Mesendoderm (in vitro differentiated cells): ENCODE data around the gene EHD3.

Experiments
- DNase-seq: peaks from one replicate; pipeline ENCODE4 v3.0.0; 2013
- H2AK5ac ChIP-seq: 2 replicates; pipeline ENCODE4 v1.6.1; 2013; ENCODE audit warnings: low read length, inconsistent platforms
- H2BK120ac ChIP-seq: 2 replicates; pipeline ENCODE4 v1.6.1; 2013; ENCODE audit warnings: low read depth, mild to moderate bottlenecking, low read length, moderate library complexity, mixed read lengths
- H2BK15ac ChIP-seq: replicated peaks from 2 replicates; pipeline ENCODE4 v1.6.1; 2013; ENCODE audit warnings: low read depth, mild to moderate bottlenecking, moderate library complexity
- H2BK5ac ChIP-seq: 2 replicates; pipeline ENCODE4 v1.6.1; 2013; ENCODE audit warnings: low read length, inconsistent platforms
- H3K18ac ChIP-seq: 2 replicates; pipeline ENCODE4 v1.6.1; 2013; ENCODE audit warnings: mild to moderate bottlenecking, low read length, mixed read lengths
- H3K23ac ChIP-seq: one replicate; pipeline ENCODE4 v1.6.1; 2013; ENCODE audit warnings: low read length
- H3K27ac ChIP-seq: 2 replicates; pipeline ENCODE4 v1.5.1; 2013; ENCODE audit warnings: low read depth, mild to moderate bottlenecking, inconsistent platforms, low read length, moderate library complexity
- H3K27me3 ChIP-seq: 2 replicates; pipeline ENCODE4 v1.6.1; 2013; ENCODE audit warnings: low read length, control low read depth, mild to moderate bottlenecking, inconsistent platforms; ENCODE audit not compliant: insufficient read depth, poor library complexity
- H3K36me3 ChIP-seq: 2 replicates; pipeline ENCODE4 v1.6.1; 2013; ENCODE audit warnings: low read length, inconsistent platforms; ENCODE audit not compliant: control insufficient read depth, insufficient read depth
- H3K4ac ChIP-seq: one replicate; pipeline ENCODE4 v1.6.1; 2013; ENCODE audit warnings: low read depth, mild to moderate bottlenecking, low read length, moderate library complexity
- H3K4me1 ChIP-seq: 2 replicates; pipeline ENCODE4 v1.6.1; 2013; ENCODE audit warnings: low read depth, low read length, inconsistent platforms; ENCODE audit not compliant: control insufficient read depth
- H3K4me2 ChIP-seq: 2 replicates; pipeline ENCODE4 v1.6.1; 2013; ENCODE audit warnings: low read length
- H3K4me3 ChIP-seq: 2 replicates; pipeline ENCODE4 v1.5.1; 2013; ENCODE audit warnings: mild to moderate bottlenecking, low read length
- H3K56ac ChIP-seq: one replicate; pipeline ENCODE4 v1.6.1; 2013; ENCODE audit warnings: low read length
- H3K79me1 ChIP-seq: 2 replicates; pipeline ENCODE4 v1.6.1; 2013; ENCODE audit warnings: low read length, inconsistent platforms
- H3K79me2 ChIP-seq: 2 replicates; pipeline ENCODE4 v1.6.1; 2013; ENCODE audit warnings: mild to moderate bottlenecking, low read length; ENCODE audit not compliant: control insufficient read depth, insufficient read depth
- H3K9ac ChIP-seq: 2 replicates; pipeline ENCODE4 v1.6.1; 2013; ENCODE audit warnings: low read length, inconsistent platforms
- H4K5ac ChIP-seq: one replicate; pipeline ENCODE4 v1.6.1; 2013; ENCODE audit warnings: low read length
- H4K8ac ChIP-seq: one replicate; pipeline ENCODE4 v1.6.1; 2013; ENCODE audit warnings: low read depth, mild to moderate bottlenecking, control low read depth, low read length, moderate library complexity
- WGBS: extraction: QIAGEN DNeasy Blood & Tissue Kit; methylation state at CpG from one replicate; pipeline ENCODE4 v1.1.7; 2013; ENCODE audit warnings: low lambda C conversion rate, missing lambda C conversion rate; ENCODE audit not compliant: insufficient coverage; ENCODE audit errors: extremely low coverage; 5-methylcytosine and 5-hydroxymethylcytosine counted together

EHD3 gene

GRCh38 chr2:31243053-31243452 lies 9.1 kb downstream of the EHD3 start:
- H3K4me1 ChIP-seq: no peaks in the 10 kb centered on the region
- no peak overlapping the region for H3K4me2 ChIP-seq
- H3K9ac ChIP-seq: no peak overlapping the region
- no peak overlapping the region for H2AK5ac ChIP-seq
- no peak overlapping the region for H3K23ac ChIP-seq
- H3K36me3 ChIP-seq: peaks cover 2% of the 10 kb centered on the region
- H3K56ac ChIP-seq: no peak overlapping the region
- H2BK5ac ChIP-seq: no peak overlapping the region
- no CpG with 5 or more reads among the region's 5 CpGs for WGBS
- no peak overlapping the region for H4K8ac ChIP-seq
- H3K4me3 ChIP-seq: no peak overlapping the region
- H3K79me2 ChIP-seq: peaks cover 1% of the 10 kb centered on the region
- H3K27ac ChIP-seq: no peak overlapping the region
- DNase-seq: no peak
- no peak overlapping the region for H3K4ac ChIP-seq
- H2BK120ac ChIP-seq: no peak overlapping the region
- H4K5ac ChIP-seq: no peak overlapping the region
- no peak overlapping the region for H3K18ac ChIP-seq
- no peaks in the 10 kb centered on the region for H3K27me3 ChIP-seq
- H3K79me1 ChIP-seq: peaks cover 4% of the 10 kb centered on the region
- H2BK15ac ChIP-seq: no peak overlapping the region

DNA sequence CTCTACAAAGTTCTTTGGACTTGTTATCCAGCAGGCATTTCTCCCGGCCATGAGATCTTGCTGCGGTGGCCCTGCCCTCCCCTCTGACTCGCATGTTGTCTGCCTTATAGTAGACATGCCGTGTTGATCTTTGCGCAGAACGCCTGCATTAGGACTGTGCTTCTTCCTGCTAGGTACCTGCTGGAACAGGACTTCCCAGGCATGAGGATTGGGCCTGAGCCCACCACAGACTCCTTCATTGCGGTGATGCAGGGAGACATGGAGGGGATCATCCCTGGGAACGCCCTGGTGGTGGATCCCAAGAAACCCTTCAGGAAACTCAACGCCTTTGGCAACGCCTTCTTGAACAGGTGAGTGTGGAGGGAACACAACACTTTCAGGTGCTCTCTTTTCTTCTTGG lies 10.1 kb downstream of the EHD3 start:
- Histone ChIP-seq H3K27ac (no peak overlapping the region), H3K4me3 (no peak overlapping the region), H3K79me2 (peaks cover 1% of the 10 kb centered on the region), H2AK5ac (no peak overlapping the region), H3K36me3 (peaks cover 3% of the 10 kb centered on the region), H3K27me3 (no peaks in the 10 kb centered on the region), H3K18ac (no peak overlapping the region), H3K4me1 (no peaks in the 10 kb centered on the region), H2BK15ac (no peak overlapping the region), H3K4me2 (no peak overlapping the region), H3K4ac (no peak overlapping the region), H3K9ac (no peak overlapping the region), H3K79me1 (peaks cover 3% of the 10 kb centered on the region), H2BK120ac (no peak overlapping the region), H3K23ac (peak overlapping the region; percentile 15), H2BK5ac (no peak overlapping the region), H4K8ac (no peak overlapping the region), H4K5ac (no peak overlapping the region), H3K56ac (no peak overlapping the region)
- WGBS: no CpG with 5 or more reads among the region's 10 CpGs
- no peak for DNase-seq

DNA sequence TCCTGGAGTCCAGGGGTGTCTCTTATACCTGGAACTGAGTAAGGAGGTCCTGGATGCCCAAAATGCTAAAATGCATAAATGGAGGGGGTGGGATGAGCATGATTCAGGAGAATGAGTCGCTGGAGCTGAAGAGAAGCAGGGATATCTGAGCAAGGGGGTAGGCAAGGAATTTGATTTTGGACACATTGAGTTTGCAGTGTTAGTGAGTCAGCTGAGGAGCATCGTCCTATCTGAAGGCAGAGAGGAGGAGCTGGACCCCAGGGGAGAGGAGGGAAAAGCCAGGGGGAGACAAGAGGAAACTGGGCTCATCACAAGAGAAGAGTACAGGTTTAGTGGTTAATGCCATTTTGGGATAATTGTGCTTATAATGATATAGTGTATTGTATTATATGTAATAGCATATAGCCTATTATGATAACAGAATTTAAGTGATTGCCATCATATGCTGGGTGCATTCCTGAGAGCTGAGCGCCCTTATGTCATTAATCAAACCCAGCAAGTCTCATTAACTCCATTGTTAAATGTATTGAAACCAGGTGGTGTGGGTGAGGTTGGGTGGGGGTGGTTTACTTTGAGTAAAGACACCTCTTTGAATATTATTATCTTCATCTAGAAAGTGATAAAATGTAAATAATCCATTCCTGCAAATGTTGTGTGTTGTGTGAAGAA lies 12.4 kb downstream of the EHD3 start:
- Histone ChIP-seq H2AK5ac (no peak overlapping the region), H2BK15ac (no peak overlapping the region), H3K27me3 (no peaks in the 10 kb centered on the region), H3K79me2 (no peaks in the 10 kb centered on the region), H3K27ac (no peak overlapping the region), H3K4me2 (no peak overlapping the region), H3K18ac (no peak overlapping the region), H3K4me3 (no peak overlapping the region), H3K9ac (no peak overlapping the region), H4K5ac (no peak overlapping the region), H2BK120ac (no peak overlapping the region), H3K79me1 (no peaks in the 10 kb centered on the region), H3K23ac (no peak overlapping the region), H2BK5ac (no peak overlapping the region), H3K36me3 (peaks cover 3% of the 10 kb centered on the region), H4K8ac (no peak overlapping the region), H3K4ac (no peak overlapping the region), H3K4me1 (no peaks in the 10 kb centered on the region), H3K56ac (no peak overlapping the region)
- WGBS: no CpG with 5 or more reads among the region's 3 CpGs
- DNase-seq: no peak

DNA sequence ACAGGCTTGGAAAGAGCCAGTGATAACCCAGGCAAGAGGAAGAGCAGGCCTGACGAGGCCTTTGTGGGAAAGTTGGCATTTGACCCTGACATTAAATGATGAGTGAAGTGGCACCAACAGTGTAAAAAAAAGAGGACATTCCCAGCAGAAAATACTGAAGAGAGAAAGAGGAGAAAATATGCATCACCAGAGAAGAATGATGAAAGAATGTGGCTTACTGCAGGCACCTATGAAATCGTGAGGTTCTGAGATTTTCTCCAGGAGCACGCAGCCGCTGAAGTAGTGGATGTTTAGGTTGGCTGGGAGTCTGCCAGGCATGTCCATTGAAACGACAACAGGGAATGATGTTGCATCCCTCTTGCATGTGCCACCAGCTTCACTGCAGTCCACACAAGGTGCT lies 13.8 kb downstream of the EHD3 start:
- H3K4me2 ChIP-seq: no peak overlapping the region
- no peak overlapping the region for H4K5ac ChIP-seq
- no peak overlapping the region for H2BK15ac ChIP-seq
- no peak overlapping the region for H2AK5ac ChIP-seq
- H2BK120ac ChIP-seq: no peak overlapping the region
- no CpG with 5 or more reads among the region's 5 CpGs for WGBS
- H3K4me1 ChIP-seq: no peaks in the 10 kb centered on the region
- no peaks in the 10 kb centered on the region for H3K79me1 ChIP-seq
- no peak overlapping the region for H2BK5ac ChIP-seq
- H3K36me3 ChIP-seq: peaks cover 5% of the 10 kb centered on the region
- no peak overlapping the region for H3K4me3 ChIP-seq
- H3K27me3 ChIP-seq: no peaks in the 10 kb centered on the region
- H4K8ac ChIP-seq: no peak overlapping the region
- H3K9ac ChIP-seq: no peak overlapping the region
- H3K4ac ChIP-seq: no peak overlapping the region
- no peak overlapping the region for H3K23ac ChIP-seq
- no peaks in the 10 kb centered on the region for H3K79me2 ChIP-seq
- DNase-seq: no peak
- H3K27ac ChIP-seq: no peak overlapping the region
- no peak overlapping the region for H3K18ac ChIP-seq
- no peak overlapping the region for H3K56ac ChIP-seq

GRCh38 chr2:31248139-31248538 lies 14.2 kb downstream of the EHD3 start:
- Histone ChIP-seq H2BK5ac (no peak overlapping the region), H3K18ac (no peak overlapping the region), H3K79me1 (no peaks in the 10 kb centered on the region), H3K4me1 (no peaks in the 10 kb centered on the region), H3K4me2 (no peak overlapping the region), H3K23ac (no peak overlapping the region), H2BK120ac (no peak overlapping the region), H3K4me3 (no peak overlapping the region), H3K4ac (no peak overlapping the region), H2AK5ac (no peak overlapping the region), H3K9ac (no peak overlapping the region), H3K27me3 (no peaks in the 10 kb centered on the region), H2BK15ac (no peak overlapping the region), H3K79me2 (no peaks in the 10 kb centered on the region), H4K8ac (no peak overlapping the region), H3K27ac (no peak overlapping the region), H3K36me3 (peaks cover 5% of the 10 kb centered on the region), H3K56ac (no peak overlapping the region), H4K5ac (no peak overlapping the region)
- DNase-seq: no peak
- WGBS: no CpG with 5 or more reads among the region's 3 CpGs
